Cerebellar nuclear complex (tissue), 1 donor: Measurements from ENCODE around the gene PEPD.

Experiments
- DNase-seq, 2 experiments: peaks; one replicate each; lab custom pipeline; 2025; lab: John Stamatoyannopoulos, UW

PEPD gene

DNA sequence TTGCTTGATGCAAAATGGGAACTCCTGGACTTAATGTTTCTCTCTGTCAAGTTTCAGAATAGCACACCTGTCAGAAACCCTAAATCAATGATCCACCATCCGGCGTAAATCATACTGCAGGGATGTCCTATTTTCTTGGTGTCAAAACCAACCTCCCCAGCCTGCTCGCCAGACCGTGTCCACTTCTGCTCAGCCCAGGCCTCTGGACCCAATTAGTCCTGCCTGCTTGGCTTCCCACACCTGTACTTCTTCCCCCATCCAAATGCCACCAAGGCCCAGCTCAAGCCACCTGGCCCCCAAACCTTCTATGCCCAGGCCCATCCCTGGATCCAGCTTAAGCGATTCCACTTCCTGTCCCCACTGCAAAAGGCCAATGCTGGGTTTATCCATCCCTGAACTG lies 25.1 kb upstream of the PEPD start:
- DNase-seq: no peak

DNA sequence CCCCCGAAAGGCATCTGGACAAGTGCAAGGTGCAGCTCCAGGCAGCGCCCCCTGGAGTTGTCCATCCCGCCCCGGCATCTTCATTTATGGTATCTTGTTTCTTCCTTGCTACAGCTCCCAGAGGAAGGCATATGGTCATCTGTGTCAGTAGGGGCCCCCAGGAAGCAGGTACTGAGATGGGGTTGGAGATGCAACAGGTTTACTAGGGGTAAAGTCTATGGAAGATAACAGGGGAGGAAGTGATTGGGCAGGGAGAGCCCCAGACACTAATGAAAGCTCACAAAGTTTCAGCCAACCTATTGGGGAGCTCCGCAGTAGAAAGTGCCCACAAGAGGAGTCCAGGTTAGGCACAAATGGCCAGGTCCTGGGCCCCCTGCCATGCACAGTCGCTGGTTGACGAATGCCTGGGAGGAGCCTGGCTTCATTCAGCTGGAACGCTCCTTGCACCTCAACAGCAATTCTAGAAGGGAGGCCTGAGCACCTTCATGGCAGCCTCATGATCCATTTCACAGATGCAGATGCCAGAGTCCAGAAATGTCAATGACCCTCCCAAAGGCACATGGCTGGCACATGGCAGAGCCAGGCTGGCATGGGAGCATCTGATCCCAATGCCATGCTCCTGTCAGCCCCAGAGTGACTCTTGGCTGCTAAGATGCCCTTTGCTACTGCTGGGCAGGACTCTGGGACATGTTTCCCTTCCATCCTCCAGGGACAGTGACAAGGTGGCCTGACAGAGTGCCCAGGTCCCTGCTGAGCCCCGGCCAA lies 23.8 kb upstream of the PEPD start:
- DNase-seq: no peak

DNA sequence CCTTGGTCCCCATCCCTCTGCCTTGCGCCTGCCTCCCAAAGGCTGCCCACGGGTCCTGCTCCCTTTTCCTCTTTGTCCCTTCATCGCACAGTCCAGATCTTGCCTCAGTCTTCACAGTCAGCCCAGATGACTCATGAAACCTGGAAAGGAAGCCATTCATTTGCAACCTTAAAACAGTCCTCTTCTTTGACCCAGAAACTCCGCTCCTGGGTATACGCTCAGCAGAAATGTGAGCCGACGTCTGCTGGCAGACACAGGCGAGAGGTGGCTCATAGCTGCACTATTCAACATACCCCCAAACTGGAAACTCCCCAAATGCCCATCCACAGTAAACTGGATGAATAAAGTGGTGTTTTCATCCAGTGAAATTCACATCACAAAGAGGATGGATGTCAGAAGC lies 13.6 kb upstream of the PEPD start:
- DNase-seq: no peak

DNA sequence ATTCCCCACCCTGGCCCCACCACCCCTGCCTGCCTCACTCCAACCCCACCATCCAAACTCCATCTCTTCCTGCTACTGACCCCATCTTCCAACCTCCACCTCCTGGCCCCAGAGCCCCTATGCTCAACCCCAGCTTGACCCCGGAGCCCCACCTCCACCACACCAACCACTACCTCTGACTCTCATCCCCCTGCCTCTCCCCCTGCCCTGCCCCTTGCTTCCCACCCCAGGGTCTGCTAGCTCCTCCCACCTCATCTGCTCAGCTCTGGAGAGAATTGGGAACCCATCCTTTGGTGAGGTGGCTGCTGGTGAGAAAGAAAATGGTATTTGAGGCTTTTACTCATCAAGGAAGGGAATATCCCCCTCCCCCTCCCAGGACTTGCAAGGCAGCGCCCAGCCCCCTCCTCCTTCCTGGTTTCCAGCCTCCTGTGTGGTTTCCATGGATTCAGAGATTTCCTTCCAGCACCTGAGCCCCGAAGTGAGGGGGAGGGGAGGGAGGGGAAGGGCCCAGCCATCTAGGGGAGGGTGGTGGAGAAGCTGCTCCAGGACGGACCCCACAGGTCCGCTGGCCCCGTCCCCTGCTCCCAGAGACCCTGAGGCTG lies 11.4 kb upstream of the PEPD start:
- no peak for DNase-seq

DNA sequence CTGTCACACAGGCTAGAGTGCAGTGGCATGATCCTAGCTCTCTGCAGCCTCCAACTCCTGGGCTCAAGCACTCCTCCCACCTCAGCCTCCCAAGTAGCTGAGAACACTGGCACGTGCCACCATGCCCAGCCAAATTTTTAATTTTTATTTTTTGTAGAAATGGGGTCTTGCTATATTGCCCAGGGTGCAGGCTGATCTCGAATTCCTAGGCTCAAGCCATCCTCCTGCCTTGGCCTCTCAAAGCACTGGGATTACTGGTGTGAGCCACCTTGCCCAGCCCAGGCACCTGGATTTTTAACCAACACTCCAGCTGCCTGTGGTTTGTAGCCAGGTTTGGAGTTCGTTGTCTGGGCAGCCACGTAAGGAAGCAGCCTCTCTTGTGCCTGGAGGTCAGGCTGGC lies 9.3 kb upstream of the PEPD start:
- no peak for DNase-seq

DNA sequence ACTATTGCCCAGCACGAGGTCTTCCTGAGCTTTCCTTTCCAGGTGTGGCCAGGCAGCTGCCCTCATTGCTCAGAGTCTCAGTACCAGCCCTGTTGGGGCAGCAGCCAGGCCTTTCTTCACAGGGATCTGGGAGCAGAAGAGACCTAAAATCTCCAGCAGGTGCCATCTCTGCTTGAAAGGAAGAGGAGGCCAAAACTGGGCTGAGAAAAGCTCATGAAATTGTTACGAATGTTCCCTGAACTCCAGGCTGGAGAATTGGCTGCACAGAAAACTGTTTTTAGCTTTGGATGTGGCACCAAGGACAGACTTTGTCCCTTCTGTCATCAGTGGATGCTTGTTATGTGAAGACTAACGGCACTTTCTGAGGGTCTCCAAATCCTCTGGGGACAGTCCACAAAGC lies 8.7 kb upstream of the PEPD start:
- DNase-seq: no peak

DNA sequence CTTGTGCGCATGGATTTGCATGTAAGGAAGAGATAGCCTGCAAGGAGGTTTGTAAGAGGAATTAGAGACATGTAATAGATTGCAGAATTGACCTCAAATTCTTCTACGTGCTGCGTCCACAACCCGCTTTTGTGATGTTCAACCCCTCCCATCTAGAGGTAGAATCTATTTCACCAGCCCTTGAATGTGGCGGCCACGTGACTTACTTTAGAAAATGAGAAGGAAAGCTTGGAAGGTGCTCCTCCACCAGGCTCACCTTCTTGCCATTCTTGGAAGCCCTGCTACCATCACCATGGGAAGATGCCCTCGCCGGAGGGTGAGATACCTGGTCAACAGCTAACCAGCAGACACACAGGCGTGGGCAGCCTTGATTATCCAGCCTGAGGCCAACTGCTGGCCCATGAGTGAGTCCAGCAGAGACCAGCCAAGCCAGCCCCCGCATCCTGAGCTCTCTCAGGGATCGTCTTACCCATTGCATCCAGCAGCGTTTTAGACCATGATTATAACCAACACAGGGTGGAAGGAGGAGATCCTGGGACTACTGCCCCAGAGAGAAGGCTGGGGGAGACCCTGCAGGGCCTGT lies 7.6 kb upstream of the PEPD start:
- DNase-seq: no peak

DNA sequence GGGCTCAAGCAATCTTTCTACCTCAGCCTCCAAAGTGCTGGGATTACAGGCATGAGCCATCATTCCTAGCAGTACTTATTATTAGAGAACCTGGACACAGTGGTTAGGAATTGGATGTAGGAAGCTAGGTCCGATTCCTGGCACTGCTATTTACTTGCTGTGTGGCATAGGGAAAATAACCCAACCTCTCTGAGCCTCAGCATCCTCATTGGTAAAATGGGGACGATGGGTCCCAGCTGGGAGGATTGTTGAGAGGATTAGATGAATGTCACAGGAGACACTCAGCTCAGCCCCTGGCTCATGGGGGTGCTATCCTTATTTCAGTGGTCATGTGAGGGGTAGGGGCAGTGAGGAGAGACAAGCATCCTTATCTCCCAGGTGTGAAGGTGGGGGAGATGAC lies 6.8 kb upstream of the PEPD start:
- DNase-seq: no peak

DNA sequence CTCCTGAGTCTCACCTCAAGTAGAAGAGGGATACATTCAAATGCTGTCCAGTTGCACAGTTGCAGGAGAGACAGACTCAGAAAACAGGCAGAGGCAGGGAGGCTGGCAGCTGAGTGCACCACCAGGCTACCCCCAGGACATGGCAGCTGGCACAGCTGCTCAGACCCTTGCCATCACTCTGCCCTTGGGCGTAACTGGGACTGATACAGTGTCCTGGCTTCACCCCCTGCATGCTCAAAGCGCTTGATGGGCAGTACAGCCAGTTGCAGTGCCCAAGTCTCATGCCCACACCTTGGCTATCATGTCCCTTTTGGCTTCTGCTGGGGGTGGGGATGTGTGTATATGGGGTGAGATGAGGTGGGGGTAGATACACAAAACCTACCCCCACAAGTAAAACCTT lies 5.5 kb upstream of the PEPD start:
- DNase-seq: no peak

DNA sequence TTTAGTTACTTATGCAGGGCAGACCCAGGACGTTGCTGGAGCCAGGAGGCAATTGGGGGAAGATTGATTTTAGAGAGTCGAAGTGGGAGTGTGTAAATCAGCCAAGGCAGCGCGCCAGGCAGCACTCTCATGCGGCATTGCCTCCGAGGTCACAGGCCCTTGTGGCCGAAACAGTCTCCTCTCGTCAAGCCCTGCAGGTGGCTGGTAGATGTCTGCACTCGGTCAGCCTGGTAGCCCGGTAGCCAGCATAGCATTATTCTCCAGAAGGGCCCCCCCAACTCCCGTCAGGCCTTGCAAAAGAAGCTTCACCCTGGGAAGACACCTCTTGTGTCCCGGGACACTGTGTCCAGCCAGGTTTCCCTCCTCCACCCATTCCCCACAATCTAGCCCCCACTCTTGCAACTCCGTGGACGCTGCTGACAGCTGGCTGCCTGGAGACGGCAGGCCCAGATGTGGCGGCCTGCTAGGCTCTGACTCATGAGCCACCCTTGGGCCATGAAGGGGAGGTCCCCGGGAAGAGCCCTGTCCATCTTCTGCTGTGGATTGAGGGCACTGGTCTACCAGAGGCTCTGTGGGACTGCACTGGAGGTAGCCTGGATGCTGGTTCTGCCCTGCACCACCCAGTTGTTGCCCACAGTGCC lies 2.6 kb upstream of the PEPD start:
- DNase-seq: no peak

DNA sequence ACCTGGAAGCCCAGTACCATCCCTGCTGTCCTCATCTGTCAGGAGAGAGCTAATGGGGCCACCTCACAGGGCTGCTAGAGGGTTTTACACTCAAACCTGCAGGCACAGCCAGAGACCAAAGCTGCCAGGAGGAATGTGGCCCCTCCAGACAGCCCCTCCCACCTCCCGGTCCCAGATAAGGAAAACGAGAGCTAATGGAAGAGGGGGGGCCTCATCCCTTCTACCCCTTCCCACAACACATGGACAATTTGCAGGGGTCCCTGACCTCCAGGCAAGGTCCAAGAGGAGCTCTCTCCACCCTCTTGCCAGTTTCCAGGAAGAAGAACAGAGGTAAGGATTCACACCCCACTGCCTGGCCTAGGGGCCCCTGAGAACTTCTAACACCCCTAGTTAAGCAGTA lies 1.6 kb upstream of the PEPD start:
- DNase-seq: no peak

DNA sequence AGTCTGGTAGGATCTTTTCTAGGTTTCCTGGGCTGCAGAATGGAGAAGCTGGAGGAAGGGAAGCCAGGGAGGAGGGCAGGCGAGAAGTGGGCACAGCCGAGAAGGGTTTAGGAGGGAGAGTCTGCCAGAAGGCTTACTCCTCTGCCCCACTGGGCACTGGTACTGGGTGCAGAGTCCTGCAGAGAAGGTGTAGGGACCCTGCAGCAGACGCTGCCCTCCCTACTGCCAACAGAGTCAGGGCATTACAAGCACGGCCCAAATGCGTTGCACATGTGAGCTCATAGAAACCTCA lies 726 bp upstream of the PEPD start:
- no peak for DNase-seq

DNA sequence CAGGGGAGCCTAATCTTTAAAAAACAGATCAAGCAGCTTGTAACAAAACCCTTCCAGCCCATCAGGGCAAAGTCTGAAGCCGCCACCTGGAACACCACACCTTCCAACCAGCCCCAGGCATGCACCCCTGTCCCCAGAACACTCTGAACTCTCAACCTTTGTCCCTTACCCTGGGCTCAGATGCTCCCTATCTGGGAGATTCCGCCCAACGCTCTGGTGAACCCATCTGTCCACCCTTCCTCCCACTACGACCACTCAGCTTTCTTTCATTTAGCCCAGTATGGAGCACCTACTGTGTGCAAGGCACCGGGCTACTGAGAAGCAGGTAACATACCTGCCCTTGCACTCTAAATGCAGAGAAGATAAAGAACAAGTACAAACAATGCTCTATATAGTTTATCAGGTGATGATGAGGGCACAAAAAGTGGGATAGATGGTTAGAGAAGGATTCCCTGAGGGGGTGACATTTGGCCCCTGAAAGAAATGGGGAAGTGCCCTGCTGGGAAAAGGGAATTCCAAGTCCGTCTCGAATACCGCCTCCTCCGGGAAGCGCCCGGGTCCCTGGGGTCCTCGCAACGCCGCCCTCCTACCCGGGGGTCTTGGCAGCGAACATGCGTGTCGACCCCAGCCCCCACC lies 629 bp downstream of the PEPD start:
- no peak for DNase-seq

DNA sequence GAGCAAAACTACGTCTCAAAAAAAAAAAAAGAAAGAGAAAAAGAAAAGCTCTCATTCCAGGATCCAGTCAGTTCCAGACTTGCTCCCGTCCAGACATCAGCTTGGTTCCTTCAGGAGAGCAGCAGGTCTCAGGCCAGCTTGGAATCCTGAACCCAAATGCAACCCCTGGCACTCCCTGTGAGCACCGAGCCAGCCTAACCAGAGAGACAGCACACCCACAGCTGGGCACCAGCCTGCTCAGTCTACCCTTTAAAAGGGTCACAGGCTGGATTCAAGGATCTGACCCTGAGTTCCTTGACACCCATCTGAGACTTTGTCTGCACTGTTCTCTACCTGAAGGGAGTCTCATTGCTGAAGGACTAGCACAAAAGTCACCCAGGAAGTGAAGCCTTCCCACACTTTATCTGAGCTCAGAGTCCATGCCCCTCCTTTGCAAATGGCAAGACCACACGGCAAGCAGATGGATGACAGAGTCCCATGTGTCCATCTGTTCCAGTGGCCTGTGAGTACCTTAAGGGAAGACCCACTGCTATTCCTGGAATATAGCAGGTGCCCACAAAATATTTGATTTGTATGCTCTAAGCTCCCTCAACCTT lies 1.4 kb downstream of the PEPD start:
- no peak for DNase-seq

DNA sequence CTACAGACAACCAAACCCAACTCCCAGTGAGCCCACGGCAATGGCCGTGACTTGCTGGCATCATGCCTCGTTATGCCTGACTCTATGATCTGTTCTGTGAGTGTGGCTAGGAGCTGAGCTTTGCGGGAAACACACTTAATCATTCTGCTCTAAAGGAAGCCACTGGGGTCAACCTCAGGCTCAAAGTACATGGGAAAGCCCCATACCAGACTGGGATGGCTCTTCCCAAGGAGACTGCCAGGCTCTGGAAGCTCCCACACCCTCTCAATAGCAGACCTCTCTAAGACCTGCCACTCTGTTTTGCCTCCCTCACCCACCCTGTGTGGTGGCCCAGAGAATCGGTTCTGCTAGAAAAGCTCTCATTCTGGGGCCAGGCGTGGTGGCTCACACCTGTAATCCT lies 2.2 kb downstream of the PEPD start:
- no peak for DNase-seq

DNA sequence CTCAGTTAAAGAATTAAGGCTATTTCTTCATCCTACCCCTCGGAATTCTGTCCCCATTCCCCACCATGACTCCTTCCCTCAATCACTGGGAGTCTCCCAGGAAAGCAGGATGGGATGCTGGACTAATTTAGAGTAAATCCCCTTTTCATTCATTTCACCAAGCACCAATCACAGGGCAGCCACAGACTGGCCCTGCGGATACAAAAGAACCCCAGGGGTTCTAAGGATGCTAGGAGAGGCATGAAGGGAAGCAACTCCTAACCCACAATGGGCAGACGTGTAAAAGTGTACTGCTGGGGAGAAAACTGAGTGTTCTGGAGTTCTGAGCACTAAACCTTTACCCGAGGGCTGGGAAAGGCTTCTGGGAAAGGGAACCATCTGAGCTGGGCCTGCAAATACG lies 3.0 kb downstream of the PEPD start:
- DNase-seq: no peak

DNA sequence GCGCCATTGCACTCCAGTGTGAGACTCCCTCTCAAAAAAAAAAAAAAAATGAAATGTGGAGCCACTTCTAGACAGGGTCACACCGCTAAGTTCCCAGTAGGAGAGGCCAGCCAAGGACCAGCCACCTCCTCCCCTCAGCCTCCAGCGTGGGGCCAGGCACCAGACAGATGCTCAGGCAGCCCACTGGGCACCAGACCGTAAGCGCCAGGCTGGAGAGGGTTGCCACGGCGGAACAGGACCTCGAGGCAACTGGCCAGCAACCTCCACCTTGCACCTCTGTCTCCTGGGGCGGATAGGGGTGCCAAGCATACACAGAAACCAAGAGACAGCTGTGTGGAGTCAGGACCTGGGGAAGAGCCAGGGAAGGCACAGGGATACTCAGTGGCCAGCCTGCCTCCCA lies 3.7 kb downstream of the PEPD start:
- no peak for DNase-seq

DNA sequence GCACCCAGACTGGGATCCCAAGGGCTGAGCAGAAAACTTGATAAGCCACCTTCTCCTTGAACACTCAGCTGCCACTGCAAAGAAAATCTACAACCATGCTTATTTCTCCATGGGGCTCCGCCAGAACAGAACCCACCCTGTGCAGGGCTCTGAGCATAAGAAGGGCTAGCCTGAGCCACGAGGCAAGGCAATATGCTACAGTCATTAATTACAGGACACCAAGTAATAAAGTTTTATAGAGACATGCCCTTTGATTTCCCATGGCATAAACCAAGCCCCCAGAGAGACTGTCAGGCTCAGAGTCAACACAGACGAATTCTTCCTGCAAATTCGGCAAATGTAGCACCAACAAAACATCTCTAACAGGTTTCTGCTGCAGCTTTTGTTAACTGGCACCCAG lies 5.7 kb downstream of the PEPD start:
- DNase-seq: no peak

DNA sequence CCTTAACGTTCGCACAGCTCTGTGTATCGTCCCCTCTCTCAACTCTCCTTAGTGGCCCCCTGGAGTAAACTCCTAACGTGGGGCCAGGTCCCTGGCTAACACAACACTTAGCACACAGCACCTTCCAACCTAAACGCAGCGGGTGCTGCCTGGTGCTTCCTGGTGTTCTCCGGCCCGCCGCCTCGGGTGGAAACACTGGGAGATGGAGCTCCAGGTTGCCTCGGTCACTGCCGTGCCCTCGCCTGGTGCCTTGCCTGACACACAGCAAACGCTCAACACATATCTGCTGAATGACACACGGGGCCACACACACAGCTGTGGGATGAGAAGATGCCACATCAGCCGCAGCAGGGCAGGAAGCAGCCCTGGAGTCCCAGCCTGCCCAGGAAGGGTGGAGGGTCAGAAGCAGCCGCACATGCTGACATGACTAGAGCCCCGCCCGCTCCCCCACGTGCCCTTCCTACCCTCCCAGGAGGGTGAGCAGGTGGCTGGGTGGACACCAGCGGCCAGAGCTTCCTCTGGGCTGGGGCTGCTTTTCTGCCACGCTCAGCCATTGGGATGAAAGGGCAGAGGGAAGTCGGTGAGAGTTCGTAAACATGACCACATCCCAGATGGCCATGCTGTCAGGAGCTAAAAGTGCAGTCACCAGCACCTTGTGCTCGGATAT lies 6.6 kb downstream of the PEPD start:
- no peak for DNase-seq

DNA sequence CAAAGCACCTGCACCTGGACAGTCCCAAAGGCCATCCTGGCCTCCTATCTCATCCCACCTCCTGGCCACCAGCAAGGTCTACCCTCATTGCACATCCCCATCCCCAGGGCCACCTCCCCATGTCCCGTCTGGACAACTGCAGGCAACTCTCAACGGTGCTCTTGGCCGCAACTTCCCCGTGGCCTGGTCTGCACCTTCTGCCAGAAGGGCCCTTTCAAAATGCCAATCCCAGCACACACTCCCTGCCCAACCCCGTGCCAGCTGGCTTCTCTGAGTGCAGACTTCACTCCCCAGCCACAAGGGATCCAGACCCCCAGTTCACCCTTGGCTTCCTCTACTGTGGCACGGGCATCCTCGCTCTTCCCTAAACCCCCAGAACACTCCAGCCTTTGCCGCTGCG lies 8.2 kb downstream of the PEPD start:
- no peak for DNase-seq

DNA sequence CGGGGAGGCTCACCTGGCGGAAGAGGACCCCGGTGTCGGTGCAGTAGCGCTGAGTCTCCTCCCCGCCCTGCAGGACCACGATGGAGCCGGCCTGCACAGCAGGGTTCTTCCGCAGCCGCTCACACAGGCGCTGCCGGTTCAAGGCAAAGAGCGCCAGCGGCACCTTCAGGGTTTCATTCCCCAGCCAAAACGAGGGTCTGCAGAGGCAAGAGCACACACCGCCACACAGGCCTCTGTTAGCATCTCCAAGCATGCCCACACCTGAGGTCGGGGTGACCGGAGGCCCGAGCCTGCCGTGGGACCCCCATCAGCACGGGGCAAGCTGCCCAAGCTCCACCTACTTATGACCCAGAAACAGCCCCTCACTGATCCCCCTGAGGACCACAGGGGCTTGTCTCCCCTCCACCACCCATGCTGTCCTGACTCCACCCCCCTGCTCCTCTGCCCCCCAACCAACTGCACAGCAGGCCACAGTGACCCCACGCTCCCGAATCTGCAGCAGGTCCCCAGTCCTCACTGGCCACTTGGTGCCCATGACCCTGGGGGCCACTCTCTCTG lies 8.9 kb downstream of the PEPD start:
- no peak for DNase-seq

DNA sequence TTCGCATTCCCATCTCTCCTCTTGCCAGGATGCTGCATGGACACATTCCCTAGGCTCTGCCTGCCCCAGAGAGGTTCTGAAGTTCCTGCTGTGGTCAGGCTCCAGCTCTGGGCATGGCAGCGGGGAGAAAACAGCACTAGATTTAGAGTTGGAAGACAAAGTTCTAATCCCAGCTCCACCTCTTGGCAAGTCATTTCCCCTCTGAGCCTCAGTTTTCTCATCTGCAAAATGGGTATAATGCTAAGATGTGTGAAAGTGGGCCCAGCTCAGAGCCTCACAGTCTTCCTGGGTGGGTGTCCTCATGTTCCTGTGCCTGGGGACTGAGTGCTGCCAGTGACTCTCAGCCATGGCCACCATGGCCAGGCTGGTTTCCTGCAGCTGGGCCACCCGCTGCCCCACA lies 9.6 kb downstream of the PEPD start:
- no peak for DNase-seq
